Lung (tissue), 12 donors: ENCODE results near the gene MAP3K20. TPM values are rescaled to one million over a fixed set of nuclear protein-coding genes. Genes with fewer than 3 reads are reported as not detected.

Source experiments
- ATAC-seq: fragments of 200-7000 bp; cut with Tn5 transposase; one replicate; pipeline ENCODE4 v1.9.1; 2020; ENCODE audit warnings: moderate number of reproducible peaks; ENCODE audit not compliant: insufficient read depth, low FRiP score
- DNase-seq, 3 donors: peaks; one replicate each; pipeline ENCODE4 v3.0.0-alpha.2; 2013 to 2017
- H3K27ac ChIP-seq, 2 donors: one replicate each; pipeline ENCODE4 v1.5.1; 2013; ENCODE audit warnings: mild to moderate bottlenecking in 2 of 2, moderate library complexity in 2 of 2, control low read depth in 1 of 2, inconsistent platforms in 1 of 2, low read depth in 1 of 2, low read length in 1 of 2
- H3K27me3 ChIP-seq, 3 donors: one replicate each; pipeline ENCODE4 v1.5.1; 2013; ENCODE audit warnings: low read length in 2 of 3; ENCODE audit not compliant: control insufficient read depth in 3 of 3, insufficient read depth in 3 of 3
- H3K36me3 ChIP-seq, 4 donors: one replicate each; pipeline ENCODE4 v1.5.1; 2013; ENCODE audit warnings: low read length in 4 of 4, mild to moderate bottlenecking in 1 of 4, moderate library complexity in 1 of 4; ENCODE audit not compliant: control insufficient read depth in 4 of 4, insufficient read depth in 4 of 4
- H3K4me1 ChIP-seq, 5 donors: one replicate each; pipeline ENCODE4 v1.5.1; 2013; ENCODE audit warnings: low read length in 5 of 5, mild to moderate bottlenecking in 2 of 5, moderate library complexity in 1 of 5; ENCODE audit not compliant: control insufficient read depth in 5 of 5, insufficient read depth in 5 of 5
- H3K4me3 ChIP-seq: one replicate; pipeline ENCODE4 v1.5.1; 2013; ENCODE audit warnings: mild to moderate bottlenecking, control low read depth, moderate library complexity
- H3K9ac ChIP-seq, 2 donors: one replicate each; pipeline ENCODE4 v1.5.1; 2013; ENCODE audit warnings: low read length in 2 of 2, control low read depth in 1 of 2; ENCODE audit not compliant: insufficient read depth in 1 of 2
- H3K9me3 ChIP-seq, 4 donors: one replicate each; pipeline ENCODE4 v1.5.1; 2013; ENCODE audit warnings: low read length in 3 of 4, mild to moderate bottlenecking in 1 of 4, moderate library complexity in 1 of 4; ENCODE audit not compliant: control insufficient read depth in 4 of 4, insufficient read depth in 3 of 4
- WGBS, 2 donors: extraction: QIAGEN DNeasy Blood & Tissue Kit; methylation state at CpG; one replicate each; pipeline ENCODE4 v1.1.7; 2013; 5-methylcytosine and 5-hydroxymethylcytosine counted together
- polyA plus RNA-seq, 2 donors: library from polyadenylated mRNA; stranded (reverse); fragments of 200-250 nt; gene quantifications; one replicate each; pipeline ENCODE4 v1.2.1, GENCODE V29; 2013
- total RNA-seq, 2 donors: library from RNA; depleted of rRNA in 1 of 2; stranded (reverse); fragments of >200 nt in 1 of 2; gene quantifications; one replicate each; pipeline ENCODE4 v1.2.1, GENCODE V29; 2014 to 2021
- TF ChIP-seq, protein P1 (sequence below): IDR thresholded peaks from 2 replicates; pipeline ENCODE4 v1.5.1; 2012; ENCODE audit warnings: mild to moderate bottlenecking; ENCODE audit errors: control extremely low read depth, extremely low read depth
- donor health status: control.
- donor health status: control.
- donor health status: Bipolar disorder and iron deficiency.
- donor health status: healthy.
- donor health status: DM: yes; HTN: yes; CAD: no.

Gene MAP3K20
- total and polyA plus RNA-seq, 4 donors, result 13.4 to 71.6 (median 31.6) TPM

DNA sequence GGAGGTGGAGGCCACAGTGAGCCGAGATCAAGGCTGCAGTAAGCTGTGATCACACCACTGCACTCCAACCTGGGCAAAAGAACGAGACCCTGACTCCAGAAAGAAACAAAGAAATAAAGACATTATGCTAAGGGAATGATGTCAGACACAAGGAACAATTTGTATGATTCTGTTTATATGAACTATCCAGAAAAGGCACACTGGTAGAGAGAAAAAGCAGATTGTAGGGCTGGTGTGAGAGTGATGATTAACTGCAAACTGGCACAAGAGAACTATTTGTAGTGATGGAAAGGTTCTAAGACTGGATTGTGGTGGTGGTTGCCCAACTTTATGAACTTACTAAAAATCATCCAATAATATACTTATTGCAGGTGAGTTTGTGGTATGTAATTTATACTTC is 106.3 kb downstream of the MAP3K20 start:
- H3K27ac ChIP-seq, result no peak overlapping the region
- H3K36me3 ChIP-seq, result peaks cover 0 to 3% (median 1%) of the 10 kb centered on the region in 4 donors
- ATAC-seq (no peak), DNase-seq (no peak)
- WGBS, 2 donors, result 96 to 97% methylated on average over 2 of the region's 2 CpGs
- no peaks in the 10 kb centered on the region for H3K27me3 ChIP-seq
- TF ChIP-seq, protein P1, sequence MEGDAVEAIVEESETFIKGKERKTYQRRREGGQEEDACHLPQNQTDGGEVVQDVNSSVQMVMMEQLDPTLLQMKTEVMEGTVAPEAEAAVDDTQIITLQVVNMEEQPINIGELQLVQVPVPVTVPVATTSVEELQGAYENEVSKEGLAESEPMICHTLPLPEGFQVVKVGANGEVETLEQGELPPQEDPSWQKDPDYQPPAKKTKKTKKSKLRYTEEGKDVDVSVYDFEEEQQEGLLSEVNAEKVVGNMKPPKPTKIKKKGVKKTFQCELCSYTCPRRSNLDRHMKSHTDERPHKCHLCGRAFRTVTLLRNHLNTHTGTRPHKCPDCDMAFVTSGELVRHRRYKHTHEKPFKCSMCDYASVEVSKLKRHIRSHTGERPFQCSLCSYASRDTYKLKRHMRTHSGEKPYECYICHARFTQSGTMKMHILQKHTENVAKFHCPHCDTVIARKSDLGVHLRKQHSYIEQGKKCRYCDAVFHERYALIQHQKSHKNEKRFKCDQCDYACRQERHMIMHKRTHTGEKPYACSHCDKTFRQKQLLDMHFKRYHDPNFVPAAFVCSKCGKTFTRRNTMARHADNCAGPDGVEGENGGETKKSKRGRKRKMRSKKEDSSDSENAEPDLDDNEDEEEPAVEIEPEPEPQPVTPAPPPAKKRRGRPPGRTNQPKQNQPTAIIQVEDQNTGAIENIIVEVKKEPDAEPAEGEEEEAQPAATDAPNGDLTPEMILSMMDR, result no peak
- H3K9ac ChIP-seq, result no peak overlapping the region
- H3K9me3 ChIP-seq, result no peaks in the 10 kb centered on the region
- no peak overlapping the region for H3K4me3 ChIP-seq
- H3K4me1 ChIP-seq, result peaks cover 0 to 5% (median 0%) of the 10 kb centered on the region in 5 donors

DNA sequence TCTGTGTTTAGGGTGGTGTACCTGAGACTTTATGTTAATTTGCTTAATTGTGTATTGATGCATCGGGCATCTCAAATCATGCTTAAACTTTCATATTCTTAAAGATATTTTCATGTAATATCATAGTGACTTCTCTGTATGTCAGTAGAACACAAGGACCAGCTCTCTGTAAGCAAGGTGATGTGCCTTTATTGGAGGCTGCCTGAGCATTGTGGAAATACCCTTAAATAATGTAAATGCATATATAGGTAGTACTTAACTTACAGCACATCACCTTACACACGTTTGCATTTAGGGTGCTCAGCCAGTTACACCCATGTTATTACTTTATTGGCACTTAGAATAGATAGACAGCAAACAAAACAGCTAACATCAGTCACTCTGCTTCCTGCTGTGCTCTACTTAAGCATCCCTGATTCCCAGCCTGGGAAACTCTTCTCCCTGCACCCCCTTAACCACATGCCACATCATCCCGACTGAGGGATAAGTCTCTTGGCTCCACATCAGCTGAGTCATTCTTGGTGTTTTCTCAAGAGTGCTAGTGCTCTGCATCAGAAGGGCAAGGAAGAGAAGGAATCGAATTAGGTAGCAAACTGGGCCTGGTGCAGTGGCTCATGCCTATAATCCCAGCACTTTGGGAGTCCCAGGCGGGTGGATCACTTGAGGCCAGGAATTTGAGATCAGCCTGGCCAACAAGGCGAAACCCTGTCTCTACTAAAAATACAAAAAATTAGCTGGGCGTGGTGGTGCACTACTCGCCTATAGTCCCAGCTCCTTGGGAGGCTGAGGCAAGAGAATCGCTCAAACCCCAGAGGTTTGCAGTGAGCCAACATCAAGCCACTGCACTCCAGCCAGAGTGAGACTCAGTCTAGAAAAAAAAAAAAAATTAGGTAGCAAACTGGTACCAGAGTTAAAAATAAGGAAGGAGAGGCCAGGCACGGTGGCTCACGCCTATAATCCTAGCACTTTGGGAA is 108.7 kb downstream of the MAP3K20 start:
- Histone ChIP-seq H3K9ac (no peak overlapping the region), H3K9me3 (no peaks in the 10 kb centered on the region), H3K4me3 (no peak overlapping the region), H3K27me3 (no peaks in the 10 kb centered on the region), H3K36me3 (peaks cover 0 to 3% (median 1%) of the 10 kb centered on the region in 4 donors), H3K27ac (peak overlapping the region in 1 of 2 donors; percentile 80), H3K4me1 (peaks cover 0 to 12% (median 0%) of the 10 kb centered on the region in 5 donors)
- DNase-seq (no peak), ATAC-seq (no peak)
- TF ChIP-seq, protein P1, result no peak
- WGBS, 2 donors, result 86 to 90% methylated on average over 11 of the region's 11 CpGs

DNA sequence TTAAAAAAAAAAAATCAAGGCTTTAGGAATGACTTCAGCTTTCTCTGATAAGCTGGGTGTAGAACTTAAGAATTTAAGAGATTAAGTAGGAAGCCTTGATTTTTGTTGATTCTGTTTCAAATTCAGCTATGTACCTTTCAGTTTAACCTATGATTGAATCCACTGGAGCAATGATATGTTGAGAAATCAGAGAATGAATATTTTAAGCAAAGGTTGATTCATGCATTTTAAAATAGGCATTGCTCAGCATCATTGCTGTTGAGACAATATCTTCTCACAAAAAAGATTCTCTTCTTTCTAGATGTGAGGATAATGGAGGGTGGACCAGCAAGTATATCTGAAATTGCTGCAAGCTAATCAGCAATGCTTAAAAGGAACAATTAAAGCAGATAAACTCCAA is 109.8 kb downstream of the MAP3K20 start:
- Histone ChIP-seq H3K36me3 (peaks cover 0 to 3% (median 2%) of the 10 kb centered on the region in 4 donors), H3K27ac (peak overlapping the region in 1 of 2 donors; percentile 80), H3K9me3 (no peaks in the 10 kb centered on the region), H3K4me3 (no peak overlapping the region), H3K27me3 (no peaks in the 10 kb centered on the region), H3K9ac (no peak overlapping the region), H3K4me1 (peaks cover 0 to 12% (median 0%) of the 10 kb centered on the region in 5 donors)
- DNase-seq (no peak), ATAC-seq (no peak)
- TF ChIP-seq, protein P1, result no peak
